IMR-90 (cell line): ENCODE measurements around the gene LTBP1. TPM values are rescaled to one million over a fixed set of nuclear protein-coding genes. Genes with fewer than 3 reads are reported as not detected.

Experiments
- ATAC-seq: fragments of 200-7000 bp; cut with Tn5 transposase; 2 replicates; pipeline ENCODE4 v1.9.1; 2020; ENCODE audit warnings: low read depth, mild to moderate bottlenecking, moderate library complexity
- BruUV-seq: library from RNA; stranded (reverse); fragments of 400-500 nt; replicated peaks from 2 replicates; lab custom pipeline; 2021; lab: Mats Ljungman, UMichigan
- CTCF ChIA-PET: fragments of 300-600 bp; formaldehyde crosslinking; extraction: SDS; loops from one replicate; lab custom pipeline; 2021; ENCODE audit warnings: antibody characterized with exemption; lab: Yijun Ruan, JAX
- POLR2A ChIA-PET: fragments of 300-600 bp; sonication (Branson Sonifier 250); formaldehyde crosslinking; loops from one replicate; lab custom pipeline; 2022; ENCODE audit warnings: antibody characterized with exemption; ENCODE audit not compliant: unreplicated experiment; lab: Charles Lee
- DNase-seq: peaks from one replicate; pipeline ENCODE4 v3.0.0; 2013
- H2AFZ ChIP-seq: replicated peaks from 2 replicates; pipeline ENCODE3; 2013; ENCODE audit warnings: low read length, mild to moderate bottlenecking; ENCODE audit not compliant: poor library complexity
- H2AK5ac ChIP-seq: 2 replicates; pipeline ENCODE4 v1.6.1; 2013; ENCODE audit warnings: low read depth, low read length, inconsistent platforms
- H2AK9ac ChIP-seq: replicated peaks from 2 replicates; pipeline ENCODE3; 2013; ENCODE audit warnings: mild to moderate bottlenecking, low read depth, low read length, moderate library complexity; ENCODE audit not compliant: poor library complexity
- H2BK120ac ChIP-seq: 2 replicates; pipeline ENCODE4 v1.6.1; 2013; ENCODE audit warnings: low read depth, low read length, inconsistent platforms
- H2BK15ac ChIP-seq: 3 replicates; pipeline ENCODE4 v1.6.1; 2013; ENCODE audit warnings: low read depth, low read length, inconsistent platforms
- H2BK20ac ChIP-seq: 2 replicates; pipeline ENCODE4 v1.6.1; 2013; ENCODE audit warnings: low read depth, mild to moderate bottlenecking, inconsistent platforms, low read length, moderate library complexity
- H2BK5ac ChIP-seq: 2 replicates; pipeline ENCODE4 v1.6.1; 2013; ENCODE audit warnings: mild to moderate bottlenecking, low read depth, low read length, inconsistent platforms; ENCODE audit not compliant: poor library complexity, severe bottlenecking
- H3K14ac ChIP-seq: replicated peaks from 2 replicates; pipeline ENCODE4 v1.6.1; 2013; ENCODE audit warnings: low read depth, low read length, inconsistent platforms
- H3K18ac ChIP-seq: 2 replicates; pipeline ENCODE4 v1.6.1; 2013; ENCODE audit warnings: low read depth, low read length, control low read depth
- H3K23ac ChIP-seq: 2 replicates; pipeline ENCODE4 v1.6.1; 2013; ENCODE audit warnings: low read depth, low read length, inconsistent platforms
- H3K27ac ChIP-seq: 2 replicates; pipeline ENCODE4 v1.5.1; 2013; ENCODE audit warnings: mild to moderate bottlenecking, control low read depth, low read length; ENCODE audit not compliant: insufficient read depth
- H3K27me3 ChIP-seq: 2 replicates; pipeline ENCODE4 v1.6.1; 2013; ENCODE audit warnings: low read length; ENCODE audit not compliant: control insufficient read depth, insufficient read depth
- H3K36me3 ChIP-seq: 2 replicates; pipeline ENCODE4 v1.6.1; 2013; ENCODE audit warnings: low read length, mixed read lengths; ENCODE audit not compliant: control insufficient read depth, insufficient read depth
- H3K4ac ChIP-seq: 2 replicates; pipeline ENCODE4 v1.6.1; 2013; ENCODE audit warnings: low read depth, low read length, inconsistent platforms
- H3K4me1 ChIP-seq: 2 replicates; pipeline ENCODE4 v1.6.1; 2013; ENCODE audit warnings: low read length, mixed read lengths; ENCODE audit not compliant: control insufficient read depth, insufficient read depth
- H3K4me2 ChIP-seq: 2 replicates; pipeline ENCODE4 v1.6.1; 2013; ENCODE audit warnings: low read depth, mild to moderate bottlenecking, control low read depth, low read length, moderate library complexity
- H3K4me3 ChIP-seq: 2 replicates; pipeline ENCODE4 v1.5.1; 2013; ENCODE audit warnings: low read depth, mild to moderate bottlenecking, control low read depth, low read length, moderate library complexity; ENCODE audit not compliant: insufficient read depth
- H3K56ac ChIP-seq: 2 replicates; pipeline ENCODE4 v1.6.1; 2013; ENCODE audit warnings: low read length, inconsistent platforms; ENCODE audit not compliant: insufficient read depth; ENCODE audit errors: extremely low read depth
- H3K79me1 ChIP-seq, 2 experiments: 2 replicates each; pipeline ENCODE4 v1.6.1; 2013; ENCODE audit warnings: low read length in 2 of 2, inconsistent platforms in 1 of 2, low read depth in 1 of 2
- H3K9ac ChIP-seq: 2 replicates; pipeline ENCODE4 v1.6.1; 2013; ENCODE audit warnings: low read depth, low read length, control low read depth
- H3K9me1 ChIP-seq: 2 replicates; pipeline ENCODE4 v1.6.1; 2013; ENCODE audit warnings: low read length, inconsistent platforms; ENCODE audit not compliant: insufficient read depth
- H3K9me3 ChIP-seq: 2 replicates; pipeline ENCODE4 v1.6.1; 2013; ENCODE audit warnings: low read length; ENCODE audit not compliant: control insufficient read depth, insufficient read depth
- H4K20me1 ChIP-seq: 2 replicates; pipeline ENCODE4 v1.6.1; 2013; ENCODE audit warnings: low read length, inconsistent platforms; ENCODE audit not compliant: insufficient read depth
- H4K5ac ChIP-seq: 2 replicates; pipeline ENCODE4 v1.6.1; 2013; ENCODE audit warnings: mild to moderate bottlenecking, low read depth, low read length, control low read depth
- H4K8ac ChIP-seq, 2 experiments: 2 replicates each; pipeline ENCODE4 v1.6.1; 2013; ENCODE audit warnings: low read depth in 2 of 2, low read length in 2 of 2, control low read depth in 1 of 2, inconsistent platforms in 1 of 2
- H4K91ac ChIP-seq: 2 replicates; pipeline ENCODE4 v1.6.1; 2013; ENCODE audit warnings: low read depth, low read length, inconsistent platforms; ENCODE audit not compliant: insufficient read depth
- RCOR1 ChIP-seq: IDR thresholded peaks from 2 replicates; pipeline ENCODE4 v1.6.1; 2012; ENCODE audit warnings: mild to moderate bottlenecking, low read length, improper control_type of control experiment; ENCODE audit not compliant: insufficient replicate concordance
- WGBS, 2 experiments: methylation state at CpG; one replicate each; pipeline versions ENCODE4 v1.1.5 to v1.1.7; 2013; ENCODE audit warnings: missing lambda C conversion rate in 2 of 2; ENCODE audit not compliant: insufficient read length in 1 of 2; ENCODE audit errors: extremely low coverage in 2 of 2; 5-methylcytosine and 5-hydroxymethylcytosine counted together
- dilution Hi-C: fragments of 300-500 bp; cut with HindIII; formaldehyde crosslinking; loops from one replicate; pipeline ENCODE4 v1.14.3; 2018; ENCODE audit warnings: low sequenced_read_pairs; ENCODE audit not compliant: unreplicated experiment
- in situ Hi-C: fragments of 300-500 bp; cut with MboI; formaldehyde crosslinking; loops from 3 replicates; pipeline ENCODE4 v1.14.3; 2019; ENCODE audit warnings: low sequenced_read_pairs, inconsistent platforms, mixed read lengths
- intact Hi-C: fragments of 100-400 bp; cut with micrococcal nuclease; formaldehyde crosslinking; loops from 2 replicates; pipeline ENCODE4 v1.10.0; 2022
- polyA plus RNA-seq, 3 experiments: library from polyadenylated mRNA; depleted of rRNA; stranded (reverse); fragments of >200 nt; gene quantifications; 2 replicates each; pipeline ENCODE4 v1.2.3, GENCODE V29; 2012; ENCODE audit warnings: low replicate concordance in 1 of 3
- total RNA-seq: library from RNA; depleted of rRNA; stranded (reverse); fragments of >200 nt; gene quantifications from 2 replicates; pipeline ENCODE4 v1.2.3, GENCODE V29; 2012

Gene LTBP1
- total and polyA plus RNA-seq, 2 of the 4 experiments (the other 2 are of a cell fraction) = 235 to 326 TPM

- DNase-seq = no peak
- H3K9ac ChIP-seq = no peak overlapping the region
- peak overlapping the region; percentile 33; the same call in 1 of the 3 replicates for H2BK15ac ChIP-seq
- H2AFZ ChIP-seq = no peak overlapping the region
- peak overlapping the region; percentile 85 for H3K4ac ChIP-seq
- H4K5ac ChIP-seq = peak overlapping the region; percentile 72; the same call in 1 of the 2 replicates
- peak overlapping the region in 1 of 2 experiments; percentile 80; a peak in 2 of 4 replicates for H4K8ac ChIP-seq
- peak overlapping the region; percentile 91 for H2BK120ac ChIP-seq
- H3K9me3 ChIP-seq = no peaks in the 10 kb centered on the region
- no peak overlapping the region for H2AK9ac ChIP-seq
- no peaks in the 10 kb centered on the region for H3K27me3 ChIP-seq
- no peak overlapping the region; the same call in 1 of the 2 replicates for H3K27ac ChIP-seq
- H2BK20ac ChIP-seq = peak overlapping the region; percentile 95
- H3K56ac ChIP-seq = peak overlapping the region; percentile 33; the same call in 1 of the 2 replicates
- peaks cover 18% of the 10 kb centered on the region for H3K4me1 ChIP-seq
- ChIA-PET POLR2A (no interaction called here), CTCF (no interaction called here)
- peaks cover 22% of the 10 kb centered on the region for H3K9me1 ChIP-seq
- H2AK5ac ChIP-seq = peak overlapping the region; percentile 85
- peaks cover 2% of the 10 kb centered on the region; the same call in 1 of the 2 replicates for H3K36me3 ChIP-seq
- no peak overlapping the region for H3K4me3 ChIP-seq
- WGBS, 2 experiments = no CpG with 5 or more reads among the region's 6 CpGs
- no TSS peak for BruUV-seq
- ATAC-seq = no peak
- peak overlapping the region; percentile 66 for H2BK5ac ChIP-seq
- H3K4me2 ChIP-seq = no peak overlapping the region
- H3K79me1 ChIP-seq = peaks cover 20 to 56% of the 10 kb centered on the region in 2 experiments
- H3K14ac ChIP-seq = peak overlapping the region; percentile 73
- TF ChIP-seq RCOR1 = no peak
- dilution Hi-C loops (no loop called here), in situ Hi-C loops (loop anchor here (10.0 kb wide), 1 partner anchor 186 kb away; the partner anchor contains the start of gene LTBP1), intact Hi-C loops (loop anchor here (5.0 to 10.0 kb wide), 3 partner anchors 108 to 454 kb away; no protein-coding TSS in a partner anchor)
- H3K18ac ChIP-seq = peak overlapping the region; percentile 78; the same call in 1 of the 2 replicates
- H4K91ac ChIP-seq = peak overlapping the region; percentile 78
- H4K20me1 ChIP-seq = no peaks in the 10 kb centered on the region
- peak overlapping the region; percentile 57; the same call in 1 of the 2 replicates for H3K23ac ChIP-seq
These were observed 183.8 kb downstream of the LTBP1 start for GRCh38 chr2:33130544-33130943.
